CD4-positive, CD25-positive, alpha-beta regulatory T cell (primary cell): ENCODE data around the gene SLC25A47. TPM values are rescaled to one million over a fixed set of nuclear protein-coding genes. Genes with fewer than 3 reads are reported as not detected.

Source experiments
- ATAC-seq, 2 donors: fragments of 150-1000 bp; cut with Tn5 transposase; one replicate each; pipeline ENCODE4 v1.10.0; 2021; ENCODE audit warnings: low read depth in 2 of 2, moderate number of reproducible peaks in 2 of 2, moderate library complexity in 1 of 2
- DNase-seq, 3 donors: peaks; one replicate each; pipeline versions ENCODE4 v3.0.0 to v3.0.0-alpha.2; 2012 to 2022; ENCODE audit warnings: mixed read lengths in 1 of 3
- H3K27ac ChIP-seq: one replicate; pipeline ENCODE4 v1.7.0; 2013; ENCODE audit warnings: mild to moderate bottlenecking, low read length; ENCODE audit not compliant: insufficient read depth, poor library complexity, severe bottlenecking
- H3K27me3 ChIP-seq: one replicate; pipeline ENCODE4 v1.7.0; 2013; ENCODE audit warnings: low read length; ENCODE audit not compliant: control insufficient read depth, insufficient read depth
- H3K36me3 ChIP-seq: one replicate; pipeline ENCODE4 v1.7.0; 2013; ENCODE audit warnings: mild to moderate bottlenecking, low read length, moderate library complexity; ENCODE audit not compliant: control insufficient read depth, insufficient read depth
- H3K4me1 ChIP-seq: 2 replicates; pipeline ENCODE4 v1.7.0; 2013; ENCODE audit warnings: mild to moderate bottlenecking, low read length; ENCODE audit not compliant: insufficient read depth, control insufficient read depth, poor library complexity, severe bottlenecking
- H3K4me3 ChIP-seq: one replicate; pipeline ENCODE4 v1.7.0; 2013; ENCODE audit warnings: low read depth, mild to moderate bottlenecking, low read length, moderate library complexity
- H3K9me3 ChIP-seq, 2 experiments: 1 replicate in 1 of 2; 2 replicates in 1 of 2; pipeline ENCODE4 v1.7.0; 2013; ENCODE audit warnings: low read length in 2 of 2, mild to moderate bottlenecking in 1 of 2, moderate library complexity in 1 of 2; ENCODE audit not compliant: control insufficient read depth in 2 of 2
- H3K27ac Mint-ChIP-seq, 3 donors: one replicate each; pipeline ENCODE4 v1.8.0; 2020 to 2022; ENCODE audit warnings: mild to moderate bottlenecking in 3 of 3, mixed read lengths in 3 of 3, moderate library complexity in 2 of 3
- H3K27me3 Mint-ChIP-seq: one replicate; pipeline ENCODE4 v1.8.0; 2022; ENCODE audit warnings: mild to moderate bottlenecking, mixed read lengths
- H3K36me3 Mint-ChIP-seq: one replicate; pipeline ENCODE4 v1.8.0; 2020; ENCODE audit warnings: mixed read lengths
- H3K4me1 Mint-ChIP-seq, 4 donors: one replicate each; pipeline ENCODE4 v1.8.0; 2020 to 2022; ENCODE audit warnings: mixed read lengths in 4 of 4, mild to moderate bottlenecking in 1 of 4
- H3K4me3 Mint-ChIP-seq, 4 donors: one replicate each; pipeline ENCODE4 v1.8.0; 2020 to 2022; ENCODE audit warnings: mild to moderate bottlenecking in 4 of 4, mixed read lengths in 4 of 4, moderate library complexity in 3 of 4
- H3K9me3 Mint-ChIP-seq, 7 donors: one replicate each; pipeline ENCODE4 v1.8.0; 2020 to 2022; ENCODE audit warnings: mixed read lengths in 7 of 7, mild to moderate bottlenecking in 3 of 7, moderate library complexity in 2 of 7
- polyA plus RNA-seq, 4 donors: library from polyadenylated mRNA; unstranded; fragments of 300-500 nt; fragmentation: Illumina TruSeq; gene quantifications; one replicate each; pipeline ENCODE4 v1.2.3, GENCODE V29; 2021
- total RNA-seq: library from RNA; stranded (reverse); gene quantifications from one replicate; pipeline ENCODE4 v1.2.3, GENCODE V29; 2022

SLC25A47 gene
- total and polyA plus RNA-seq, 5 donors from 2014 or later, result not detected

DNA sequence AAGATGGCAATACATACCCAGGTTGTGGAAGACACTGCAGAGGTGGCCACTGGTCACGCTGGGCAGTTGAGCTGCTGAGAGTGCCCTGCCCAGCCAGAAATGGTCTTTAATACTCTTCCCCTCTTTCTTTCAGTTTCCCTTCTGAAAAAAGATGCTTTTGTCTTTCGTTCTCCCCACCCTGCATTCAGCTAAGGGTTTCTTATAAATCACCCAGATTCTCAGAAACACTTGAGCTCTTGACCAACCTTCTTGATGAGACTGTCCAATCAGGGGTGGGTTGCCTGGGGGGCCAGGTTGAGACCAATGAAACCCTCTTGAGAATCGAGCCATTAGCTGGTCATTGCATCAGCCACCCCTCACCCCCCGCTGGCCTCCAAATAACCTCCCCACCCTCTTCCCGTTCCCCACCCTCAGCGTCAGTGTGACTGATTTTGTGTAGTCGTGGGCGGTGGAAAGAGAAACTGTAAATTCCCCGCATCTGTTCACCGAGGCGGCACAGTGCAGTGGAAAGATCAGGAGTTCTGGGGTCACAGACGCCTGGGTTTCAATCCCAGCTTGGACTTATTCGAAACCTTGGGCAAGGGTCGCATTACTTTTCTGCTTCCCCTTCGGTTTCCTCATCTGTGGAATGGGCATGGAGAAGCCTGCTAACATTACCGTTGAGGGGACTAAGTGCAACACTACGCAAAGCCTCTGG, 52.3 kb downstream of the SLC25A47 start:
- Mint-ChIP-seq H3K4me3 (peak overlapping the region; percentile 92 to 98 (median 96)), H3K9me3 (peaks cover 0 to 2% (median 0%) of the 10 kb centered on the region in 7 donors), H3K27ac (peak overlapping the region; percentile 88 to 95 (median 89)), H3K36me3 (peaks cover 9% of the 10 kb centered on the region), H3K4me1 (peaks cover 20 to 54% (median 29%) of the 10 kb centered on the region in 4 donors), H3K27me3 (no peaks in the 10 kb centered on the region)
- H3K4me3 ChIP-seq, result peak overlapping the region; percentile 91
- H3K27ac ChIP-seq, result peak overlapping the region; percentile 81
- ATAC-seq, result peak; percentile 2 to 8
- H3K36me3 ChIP-seq, result peaks cover 5% of the 10 kb centered on the region
- peak in 1 of 3 donors; percentile 93 for DNase-seq
- H3K27me3 ChIP-seq, result no peaks in the 10 kb centered on the region
- peaks cover 24% of the 10 kb centered on the region for H3K4me1 ChIP-seq
- no peaks in the 10 kb centered on the region for H3K9me3 ChIP-seq

DNA sequence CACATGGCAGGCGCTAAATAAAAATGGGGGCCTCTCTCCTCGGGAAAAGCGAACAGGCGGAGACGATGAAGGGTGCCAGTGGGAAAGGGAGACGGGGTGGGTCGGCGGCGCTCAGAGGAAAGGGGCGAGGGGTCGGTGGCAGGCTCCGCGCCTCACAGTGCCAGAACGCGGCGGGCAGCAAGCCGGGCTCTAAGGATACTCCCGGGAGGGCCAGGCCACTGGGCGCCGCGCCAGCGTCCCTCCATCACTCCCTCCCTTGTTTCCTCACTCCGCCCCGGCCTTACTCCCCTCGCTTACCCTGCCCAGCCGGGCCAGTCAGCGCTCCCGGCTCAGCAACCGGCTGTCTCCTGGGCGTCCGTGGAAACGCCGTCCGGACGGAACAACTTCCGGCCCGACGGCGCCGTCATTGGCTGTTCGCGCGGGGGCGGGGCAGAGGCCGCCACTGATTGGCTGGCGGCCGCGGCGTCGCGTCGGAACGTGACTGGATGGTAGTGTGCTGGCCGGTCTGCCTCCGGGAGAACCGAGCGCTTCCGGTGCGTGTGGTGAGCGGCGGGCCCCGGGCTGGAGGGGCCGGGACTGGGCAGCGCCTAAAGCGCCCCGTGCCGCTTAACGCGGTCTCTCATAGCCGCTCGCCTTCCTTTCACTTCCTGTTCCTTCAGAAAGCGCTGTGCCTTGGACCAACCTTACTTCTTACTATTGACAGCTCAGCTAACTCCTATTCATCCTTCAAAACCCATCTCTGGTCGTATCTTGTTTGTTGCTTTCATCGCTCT, 53.0 kb downstream of the SLC25A47 start, which contains the start of gene WDR25:
WDR25 (plus strand) TSS at position 523 of the 773 bp plus-strand sequence.
- Mint-ChIP-seq H3K27ac (peak within 1 kb of the TSS; percentile 88 to 98 (median 89)), H3K36me3 (peaks cover 12% of the 10 kb centered on the region), H3K4me3 (peak within 1 kb of the TSS; percentile 92 to 98 (median 96)), H3K9me3 (peaks cover 0 to 2% (median 0%) of the 10 kb centered on the region in 7 donors), H3K4me1 (peaks cover 20 to 54% (median 30%) of the 10 kb centered on the region in 4 donors), H3K27me3 (no peaks in the 10 kb centered on the region)
- Histone ChIP-seq H3K36me3 (peaks cover 5% of the 10 kb centered on the region), H3K9me3 (no peaks in the 10 kb centered on the region), H3K4me1 (peaks cover 24% of the 10 kb centered on the region), H3K27ac (peak within 1 kb of the TSS; percentile 81), H3K4me3 (peak within 1 kb of the TSS; percentile 93), H3K27me3 (no peaks in the 10 kb centered on the region)
- peak; percentile 90 to 91 for ATAC-seq
- peak; percentile 89 to 96 (median 92) for DNase-seq

DNA sequence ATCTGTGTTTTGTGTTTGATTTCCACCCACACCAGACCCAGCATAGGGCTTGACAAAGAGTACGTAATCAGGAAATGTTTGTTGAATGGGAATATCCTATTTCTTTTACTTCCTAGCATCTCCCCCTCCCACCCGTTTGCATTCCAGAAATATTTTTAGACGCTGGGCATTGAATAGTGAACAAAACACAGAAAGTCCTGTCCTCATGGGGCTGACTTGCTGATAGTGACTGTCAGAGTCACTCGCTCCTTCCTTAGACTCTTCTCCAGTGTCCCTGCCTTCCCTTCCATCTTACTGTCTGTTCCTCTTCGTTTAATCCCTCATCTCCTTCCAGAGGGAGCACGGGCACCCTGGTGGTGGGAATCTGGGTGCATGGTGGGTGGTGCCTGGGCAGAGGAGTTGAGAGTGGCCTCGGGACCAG, 53.6 kb downstream of the SLC25A47 start:
- peak overlapping the region; percentile 88 to 98 (median 89) for H3K27ac Mint-ChIP-seq
- H3K9me3 Mint-ChIP-seq, result peaks cover 0 to 2% (median 0%) of the 10 kb centered on the region in 7 donors
- H3K36me3 Mint-ChIP-seq, result peaks cover 12% of the 10 kb centered on the region
- DNase-seq (no peak), ATAC-seq (no peak)
- Histone ChIP-seq H3K27me3 (no peaks in the 10 kb centered on the region), H3K27ac (peak overlapping the region; percentile 81), H3K9me3 (no peaks in the 10 kb centered on the region), H3K36me3 (peaks cover 5% of the 10 kb centered on the region), H3K4me1 (peaks cover 24% of the 10 kb centered on the region), H3K4me3 (peak overlapping the region; percentile 93)
- H3K4me1 Mint-ChIP-seq, result peaks cover 20 to 54% (median 30%) of the 10 kb centered on the region in 4 donors
- peak overlapping the region; percentile 92 to 98 (median 96) for H3K4me3 Mint-ChIP-seq
- H3K27me3 Mint-ChIP-seq, result no peaks in the 10 kb centered on the region

Other genes with a start within 250 kb of the SLC25A47 start
- not detected for gene DEGS2, start 163.7 kb upstream of the SLC25A47 start, total RNA-seq
- gene DEGS2, start 163.7 kb upstream of the SLC25A47 start, polyA plus RNA-seq, result under 1 TPM; 0.09 to 0.35 (median 0.17) TPM
- gene YY1, start 84.2 kb upstream of the SLC25A47 start, total RNA-seq, result 79.4 TPM
- gene YY1, start 84.2 kb upstream of the SLC25A47 start, polyA plus RNA-seq, result 10 to 100 TPM; 16.4 to 21.9 (median 19.0) TPM
- 5.3 TPM for gene SLC25A29, start 16.9 kb upstream of the SLC25A47 start, total RNA-seq
- 1 to 10 TPM in 3 of 4 donors, under 1 TPM in 1; 0.69 to 7.9 (median 1.8) TPM for gene SLC25A29, start 16.9 kb upstream of the SLC25A47 start, polyA plus RNA-seq
- 5.2 TPM for gene WDR25, start 53.1 kb downstream of the SLC25A47 start, total RNA-seq
- 10 to 100 TPM in 2 of 4 donors, 1 to 10 TPM in 2; 7.9 to 15.0 (median 10.2) TPM for gene WDR25, start 53.1 kb downstream of the SLC25A47 start, polyA plus RNA-seq